ENCODE measurements around the gene DOK1.

The DOK1 gene

DNA sequence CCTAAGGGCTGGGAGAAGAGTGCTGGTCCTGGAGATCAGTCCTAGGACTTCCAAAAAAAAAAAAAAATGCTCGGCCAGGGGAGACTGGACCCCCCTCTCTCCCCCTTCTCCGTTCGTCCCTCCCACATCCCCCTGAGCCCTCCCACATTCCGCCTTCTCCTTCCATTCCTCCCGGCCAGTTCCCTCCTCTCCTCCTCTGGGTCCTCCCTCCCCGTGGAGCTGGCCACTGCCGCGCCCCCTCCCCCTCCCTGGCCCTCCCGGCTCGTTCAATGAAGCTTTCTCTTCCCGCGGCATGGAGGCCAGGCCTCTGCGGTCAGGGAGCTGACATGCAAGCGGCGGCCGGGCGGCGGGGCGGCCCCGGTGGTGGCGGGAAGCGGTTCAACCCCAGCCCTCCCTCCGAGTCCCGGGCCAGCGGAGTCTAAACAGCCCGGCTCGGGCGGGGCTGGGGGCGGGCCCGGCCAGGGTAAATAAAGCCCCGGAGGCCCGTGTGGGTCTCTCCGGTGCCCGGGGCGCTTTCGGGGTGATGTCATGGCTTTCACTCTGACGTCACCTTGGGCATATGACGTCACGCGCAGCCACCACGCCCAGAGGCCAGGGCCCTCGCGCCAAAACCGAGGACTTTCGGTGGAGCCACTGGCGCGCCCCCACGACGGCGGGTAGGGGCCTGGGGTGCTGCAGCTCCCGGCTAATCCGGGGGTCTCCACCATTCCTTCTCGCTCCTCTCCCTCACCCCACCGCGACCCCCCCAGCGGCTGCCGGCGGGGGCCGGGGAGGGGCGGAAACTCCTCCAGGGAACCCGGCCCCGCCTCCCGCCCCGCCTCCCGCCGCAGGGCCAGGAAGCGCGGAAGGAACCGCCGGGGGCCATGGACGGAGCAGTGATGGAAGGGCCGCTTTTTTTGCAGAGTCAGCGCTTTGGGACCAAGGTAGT lies at the start of gene DOK1, which contains the start of gene LOXL3:
TSS of gene DOK1 (plus strand) at position 829 of the 928 bp plus-strand sequence. CDS start at position 864, 35 bp downstream.
TSS of gene LOXL3 (minus strand) at position 51 of the 928 bp plus-strand sequence. CDS start 1,308 bp downstream, outside the sequence.
- DNase-seq (ENCODE audit: low spot score), result peak; percentile 94
- in situ Hi-C loops (cut with MboI; ENCODE audit: low pct_unique_long_range_greater_than_20kb, low sequenced_read_pairs, unreplicated experiment), result no loop called here

DNA sequence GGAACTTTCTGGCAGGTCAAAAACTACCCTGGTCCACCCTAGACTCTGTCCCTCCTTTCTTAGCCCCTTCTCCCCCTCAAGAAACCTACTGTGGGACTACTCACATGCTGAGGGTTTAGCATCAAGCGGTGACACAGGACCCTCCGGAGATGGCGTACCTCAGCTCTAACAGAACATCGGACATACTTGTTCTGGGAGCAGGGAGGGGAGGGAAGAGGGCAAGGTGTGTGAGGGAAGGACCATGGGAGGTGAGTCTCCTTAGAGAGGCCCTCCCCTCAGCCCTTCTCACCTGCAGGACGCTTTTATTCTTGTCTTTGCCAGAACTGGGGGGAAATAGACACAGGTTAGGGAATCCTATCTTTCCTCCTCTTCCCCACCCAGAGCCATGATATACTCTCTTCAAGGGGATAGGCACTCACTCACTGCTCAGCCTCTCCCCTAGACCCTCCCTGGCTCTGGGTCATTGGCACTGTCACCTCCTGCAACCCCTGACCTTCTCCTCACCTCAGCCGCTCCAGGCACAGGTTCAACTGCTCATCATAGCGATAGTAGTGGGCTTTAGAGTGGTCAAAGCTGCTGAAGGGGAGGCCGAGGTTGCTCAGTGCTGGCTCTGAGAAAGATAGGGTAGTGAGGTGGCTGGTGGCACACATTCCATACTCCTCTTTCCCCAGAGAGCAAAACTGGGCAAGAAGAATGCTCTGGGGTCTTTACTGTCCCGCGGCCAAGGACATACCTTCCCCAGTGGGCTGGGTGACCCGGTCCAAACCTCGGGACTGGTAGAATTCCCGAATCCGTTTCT lies 48.9 kb upstream of the DOK1 start:
- DNase-seq (ENCODE audit: low spot score), result no peak
- TF ChIP-seq, protein P1, sequence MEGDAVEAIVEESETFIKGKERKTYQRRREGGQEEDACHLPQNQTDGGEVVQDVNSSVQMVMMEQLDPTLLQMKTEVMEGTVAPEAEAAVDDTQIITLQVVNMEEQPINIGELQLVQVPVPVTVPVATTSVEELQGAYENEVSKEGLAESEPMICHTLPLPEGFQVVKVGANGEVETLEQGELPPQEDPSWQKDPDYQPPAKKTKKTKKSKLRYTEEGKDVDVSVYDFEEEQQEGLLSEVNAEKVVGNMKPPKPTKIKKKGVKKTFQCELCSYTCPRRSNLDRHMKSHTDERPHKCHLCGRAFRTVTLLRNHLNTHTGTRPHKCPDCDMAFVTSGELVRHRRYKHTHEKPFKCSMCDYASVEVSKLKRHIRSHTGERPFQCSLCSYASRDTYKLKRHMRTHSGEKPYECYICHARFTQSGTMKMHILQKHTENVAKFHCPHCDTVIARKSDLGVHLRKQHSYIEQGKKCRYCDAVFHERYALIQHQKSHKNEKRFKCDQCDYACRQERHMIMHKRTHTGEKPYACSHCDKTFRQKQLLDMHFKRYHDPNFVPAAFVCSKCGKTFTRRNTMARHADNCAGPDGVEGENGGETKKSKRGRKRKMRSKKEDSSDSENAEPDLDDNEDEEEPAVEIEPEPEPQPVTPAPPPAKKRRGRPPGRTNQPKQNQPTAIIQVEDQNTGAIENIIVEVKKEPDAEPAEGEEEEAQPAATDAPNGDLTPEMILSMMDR (IDR thresholded peaks at IDR 0.05; ENCODE audit: extremely low read depth, insufficient read depth, missing control alignments), result no peak

More for the DNA sequence above, at the start of gene DOK1, which contains the start of gene LOXL3:
- TF ChIP-seq, protein P1 (IDR thresholded peaks at IDR 0.05; ENCODE audit: extremely low read depth, insufficient read depth, missing control alignments), result no peak

DNA sequence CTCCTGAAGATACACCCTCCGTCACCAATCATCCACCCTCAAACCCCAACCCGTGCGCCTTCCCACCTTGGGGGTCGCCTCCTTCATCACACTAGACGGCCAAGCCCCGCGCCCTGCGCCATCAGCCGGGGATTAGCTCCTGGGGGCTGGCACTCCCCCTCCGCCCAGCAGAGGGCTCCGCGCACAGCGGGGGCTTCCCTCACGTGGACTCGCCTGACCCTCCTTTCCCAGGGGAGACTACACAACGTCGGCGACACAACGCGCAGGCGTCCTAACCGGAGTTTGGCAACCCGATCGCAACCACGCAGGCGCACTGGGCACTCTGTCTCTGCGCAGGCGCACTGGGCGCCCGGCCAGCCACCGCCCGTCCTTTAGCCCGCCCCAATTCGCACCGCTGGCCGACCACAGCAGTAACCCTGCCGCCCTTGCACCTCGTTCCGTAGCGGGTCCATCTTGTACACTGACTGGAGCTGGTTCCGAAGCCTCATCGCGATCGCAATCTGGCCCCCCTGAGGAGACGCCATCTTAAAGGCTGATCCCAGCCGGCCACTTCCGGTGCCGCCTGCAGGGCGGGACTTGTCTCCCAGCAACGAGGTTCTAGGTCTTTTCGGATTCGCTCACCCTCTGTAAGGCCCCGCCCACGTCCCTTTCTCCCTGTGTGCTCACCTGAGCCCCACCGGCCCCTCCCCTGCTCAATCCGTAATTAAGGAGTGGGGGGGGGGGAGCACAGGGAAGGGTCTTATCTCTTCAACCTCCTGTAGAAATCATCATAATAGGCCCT lies 47.2 kb upstream of the DOK1 start, which contains the start of gene PCGF1:
TSS of gene PCGF1 (minus strand) at position 551 of the 781 bp plus-strand sequence. CDS start at position 524, 27 bp downstream.
- TF ChIP-seq, protein P1 (IDR thresholded peaks at IDR 0.05; ENCODE audit: extremely low read depth, insufficient read depth, missing control alignments), result peak; percentile 68
- DNase-seq (ENCODE audit: low spot score), result peak; percentile 97
- in situ Hi-C loops (cut with MboI; ENCODE audit: low pct_unique_long_range_greater_than_20kb, low sequenced_read_pairs, unreplicated experiment), result no loop called here

More for the DNA sequence above, 48.9 kb upstream of the DOK1 start:
- in situ Hi-C loops (cut with MboI; ENCODE audit: low pct_unique_long_range_greater_than_20kb, low sequenced_read_pairs, unreplicated experiment), result no loop called here

DNA sequence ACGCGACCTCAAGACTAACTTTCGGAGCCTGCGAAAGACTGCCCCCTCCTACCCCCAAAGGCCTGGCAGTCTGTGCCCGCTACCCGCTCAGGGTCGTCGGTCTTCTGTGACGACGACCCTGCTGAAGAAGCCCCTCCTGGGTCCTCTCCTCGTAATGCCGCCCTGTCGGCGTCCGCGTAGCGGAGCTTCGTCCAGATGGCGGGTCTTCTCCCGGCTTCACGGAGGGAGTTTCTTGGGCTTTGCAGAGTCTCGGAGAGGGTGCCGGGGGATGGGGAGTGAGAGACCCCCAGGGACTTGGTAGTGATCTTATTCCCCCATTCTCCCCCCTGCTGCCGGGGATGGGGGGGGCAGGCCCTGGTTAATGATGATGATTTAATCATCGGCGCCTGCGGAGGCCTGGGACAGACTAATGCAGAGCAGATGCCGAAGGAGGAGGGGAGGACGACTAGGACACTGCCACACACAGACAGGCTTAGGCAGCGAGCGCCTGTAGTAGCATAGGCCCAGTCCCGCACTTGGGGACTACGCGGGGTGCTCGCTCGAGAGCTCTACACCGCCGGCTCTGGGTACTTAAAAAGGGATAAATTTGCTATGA lies 46.5 kb upstream of the DOK1 start:
- in situ Hi-C loops (cut with MboI; ENCODE audit: low pct_unique_long_range_greater_than_20kb, low sequenced_read_pairs, unreplicated experiment), result no loop called here
- peak; percentile 58 for DNase-seq (ENCODE audit: low spot score)
- TF ChIP-seq, protein P1 (IDR thresholded peaks at IDR 0.05; ENCODE audit: extremely low read depth, insufficient read depth, missing control alignments), result no peak

DNA sequence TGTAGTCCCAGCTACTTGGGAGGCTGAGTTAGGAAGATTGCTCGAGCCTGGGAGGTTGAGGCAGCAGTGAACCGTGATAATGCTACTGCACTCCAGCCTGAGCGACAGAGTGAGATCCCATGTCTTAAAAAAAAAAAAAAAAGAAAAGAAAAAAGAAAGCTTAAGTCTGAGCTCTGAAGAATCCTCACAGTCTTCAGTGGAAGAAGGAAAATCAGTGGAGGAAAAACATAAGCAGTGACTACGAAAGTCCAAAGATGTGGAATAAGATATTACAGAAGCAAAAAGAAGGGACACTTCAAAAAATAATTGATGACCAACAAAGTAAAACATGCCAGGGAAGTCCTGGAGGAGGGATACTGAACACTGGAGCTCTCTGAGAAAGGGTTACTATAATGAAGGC lies 44.2 kb upstream of the DOK1 start:
- TF ChIP-seq, protein P1 (IDR thresholded peaks at IDR 0.05; ENCODE audit: extremely low read depth, insufficient read depth, missing control alignments), result no peak
- in situ Hi-C loops (cut with MboI; ENCODE audit: low pct_unique_long_range_greater_than_20kb, low sequenced_read_pairs, unreplicated experiment), result no loop called here
- DNase-seq (ENCODE audit: low spot score), result no peak
